CD4-positive, alpha-beta T cell treated with Interleukin-15 for 1 hour (primary cell): ENCODE data around the gene ATG7.
"Not testable (repeated sequence)": the region's sequence is repeated elsewhere in the genome, so short reads cannot be mapped to it uniquely, and the experiment has no call there.

Source experiments
- DNase-seq: peaks from one replicate; pipeline ENCODE4 v3.0.0-alpha.2; 2020

Gene ATG7

GRCh38 chr3:11559816-11560633, 287.8 kb downstream of the ATG7 start:
- DNase-seq = no peak

DNA sequence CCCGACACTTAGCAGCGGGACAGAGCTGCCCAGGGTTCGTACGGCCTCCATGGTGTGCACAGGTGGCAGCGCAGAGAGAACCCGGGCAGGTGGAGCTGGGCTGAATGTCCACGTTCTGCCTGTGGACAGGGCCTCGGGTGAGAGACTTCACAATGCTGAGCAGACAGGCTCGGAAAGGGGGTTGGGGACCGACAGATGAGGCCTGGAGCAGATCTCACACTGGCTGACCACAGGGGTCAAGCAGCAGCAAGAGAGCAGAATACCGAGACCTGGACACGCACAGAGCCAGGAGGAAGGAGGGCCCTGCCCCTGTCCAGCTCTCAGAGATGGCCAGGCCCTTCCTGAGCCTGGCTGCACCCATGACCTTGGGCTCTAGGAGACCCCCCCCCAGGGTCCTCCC, 288.5 kb downstream of the ATG7 start:
- DNase-seq = no peak

GRCh38 chr3:11562277-11562881, 290.2 kb downstream of the ATG7 start:
- no peak for DNase-seq

DNA sequence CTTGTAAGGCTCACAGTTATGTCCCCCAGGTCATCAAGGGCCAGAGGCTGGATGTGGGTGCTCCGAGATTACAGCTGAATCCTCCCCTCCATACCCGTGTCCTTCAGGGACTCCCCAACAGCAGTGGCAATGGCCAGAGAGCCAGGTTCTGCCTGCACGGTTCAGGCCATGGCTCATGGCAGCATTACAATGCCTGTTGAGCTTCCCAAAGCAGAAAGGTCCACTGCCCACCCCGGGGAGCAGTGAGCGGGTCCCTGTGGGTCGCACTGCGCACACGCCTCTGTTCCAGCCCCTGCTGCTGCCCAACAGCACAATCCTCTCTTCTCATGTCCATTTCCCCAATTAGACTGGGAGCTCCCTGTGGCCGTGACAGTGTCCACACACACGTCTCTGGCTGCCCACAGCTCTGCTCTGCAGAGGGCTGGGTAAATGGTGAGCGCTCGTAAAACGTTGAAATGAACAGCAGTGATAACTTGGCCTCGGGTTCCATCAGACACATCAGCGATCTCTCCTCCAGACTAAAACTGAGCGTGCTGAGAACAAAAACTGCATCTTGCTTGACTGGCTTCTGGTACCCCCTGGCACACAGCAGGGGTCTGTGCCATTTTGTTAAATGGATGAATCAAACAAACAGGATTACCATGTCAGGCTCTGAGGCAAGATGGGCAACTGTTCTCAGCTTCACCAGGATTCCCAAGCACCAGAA, 291.1 kb downstream of the ATG7 start:
- DNase-seq = no peak

DNA sequence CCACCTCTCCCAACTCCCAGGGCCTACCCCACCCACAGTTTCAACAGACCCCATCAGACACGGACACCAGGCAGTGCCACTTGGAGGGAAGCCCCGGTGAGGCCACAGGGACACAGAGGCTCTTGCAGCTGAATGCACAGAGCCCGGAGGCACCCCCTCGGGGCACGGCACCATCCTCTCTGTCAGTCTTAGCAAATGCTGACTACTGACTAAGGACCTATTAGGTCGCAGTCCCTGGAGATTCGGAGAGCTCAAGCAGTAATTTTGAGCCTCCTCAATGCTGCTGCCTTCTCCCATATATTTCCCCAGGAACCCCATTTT, 291.6 kb downstream of the ATG7 start:
- no peak for DNase-seq

- no peak for DNase-seq
Measured at GRCh38 chr3:11564577-11565001, 292.4 kb downstream of the ATG7 start.

DNA sequence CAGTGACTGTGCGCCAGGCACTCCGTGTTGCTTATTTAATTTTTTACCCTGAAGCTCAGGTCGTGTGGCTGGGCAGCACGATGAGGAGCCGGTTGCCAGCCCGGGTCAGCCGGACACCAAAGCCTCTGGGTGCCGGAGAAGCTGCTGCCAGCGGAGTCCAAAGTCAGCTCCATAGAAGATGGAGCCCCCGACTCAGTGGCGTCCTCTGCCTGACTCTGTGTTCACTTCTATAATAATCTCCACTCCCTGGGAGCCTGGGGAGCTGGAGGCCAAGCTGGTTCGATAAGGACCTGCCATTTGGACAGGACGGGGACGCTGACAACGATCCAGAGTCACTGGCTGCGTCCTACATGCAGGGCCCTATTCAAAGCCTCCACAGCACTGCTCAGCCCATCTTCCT, 292.9 kb downstream of the ATG7 start:
- no peak for DNase-seq

- DNase-seq = no peak
Measured at GRCh38 chr3:11565492-11565891, 293.3 kb downstream of the ATG7 start.

DNA sequence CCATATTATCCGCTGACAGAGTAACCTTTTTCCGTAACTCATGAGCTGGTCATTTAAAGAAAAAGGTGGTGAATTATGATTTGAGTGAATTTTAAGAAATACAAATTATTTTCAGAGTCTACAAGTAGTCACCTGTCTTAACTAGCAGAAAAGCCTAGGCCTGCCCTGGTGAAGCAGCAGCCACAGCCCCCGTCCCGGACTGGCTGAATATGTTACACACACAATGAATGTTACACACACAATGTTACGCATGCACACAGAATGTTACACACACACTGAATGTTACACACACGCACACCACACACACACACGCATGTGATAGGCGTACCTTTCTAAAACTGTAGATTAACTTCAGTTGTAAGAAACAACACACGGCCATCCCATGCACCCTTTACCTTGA, 293.7 kb downstream of the ATG7 start:
- no peak for DNase-seq

- DNase-seq = no peak
Measured at GRCh38 chr3:11566478-11566877, 294.3 kb downstream of the ATG7 start.

DNA sequence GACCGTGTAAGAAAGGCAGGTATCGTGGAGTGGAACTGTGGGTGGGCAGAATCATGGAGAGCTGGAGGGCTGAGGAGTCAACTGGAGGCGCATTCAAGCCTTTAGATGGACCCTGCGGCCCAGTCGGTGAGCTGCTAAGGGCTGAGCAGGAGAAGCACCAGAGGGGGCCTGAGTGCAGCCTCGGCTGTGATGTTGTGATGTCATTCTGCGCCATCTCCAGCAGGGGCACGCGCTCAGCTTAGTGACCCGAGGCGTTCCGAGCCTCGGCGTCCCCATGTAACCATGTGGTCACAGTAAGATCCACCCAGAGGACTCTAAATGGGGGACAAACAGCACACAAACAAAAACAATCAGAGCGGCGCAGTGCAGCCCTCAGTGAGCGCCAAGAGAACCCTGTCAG, 294.7 kb downstream of the ATG7 start:
- no peak for DNase-seq

DNA sequence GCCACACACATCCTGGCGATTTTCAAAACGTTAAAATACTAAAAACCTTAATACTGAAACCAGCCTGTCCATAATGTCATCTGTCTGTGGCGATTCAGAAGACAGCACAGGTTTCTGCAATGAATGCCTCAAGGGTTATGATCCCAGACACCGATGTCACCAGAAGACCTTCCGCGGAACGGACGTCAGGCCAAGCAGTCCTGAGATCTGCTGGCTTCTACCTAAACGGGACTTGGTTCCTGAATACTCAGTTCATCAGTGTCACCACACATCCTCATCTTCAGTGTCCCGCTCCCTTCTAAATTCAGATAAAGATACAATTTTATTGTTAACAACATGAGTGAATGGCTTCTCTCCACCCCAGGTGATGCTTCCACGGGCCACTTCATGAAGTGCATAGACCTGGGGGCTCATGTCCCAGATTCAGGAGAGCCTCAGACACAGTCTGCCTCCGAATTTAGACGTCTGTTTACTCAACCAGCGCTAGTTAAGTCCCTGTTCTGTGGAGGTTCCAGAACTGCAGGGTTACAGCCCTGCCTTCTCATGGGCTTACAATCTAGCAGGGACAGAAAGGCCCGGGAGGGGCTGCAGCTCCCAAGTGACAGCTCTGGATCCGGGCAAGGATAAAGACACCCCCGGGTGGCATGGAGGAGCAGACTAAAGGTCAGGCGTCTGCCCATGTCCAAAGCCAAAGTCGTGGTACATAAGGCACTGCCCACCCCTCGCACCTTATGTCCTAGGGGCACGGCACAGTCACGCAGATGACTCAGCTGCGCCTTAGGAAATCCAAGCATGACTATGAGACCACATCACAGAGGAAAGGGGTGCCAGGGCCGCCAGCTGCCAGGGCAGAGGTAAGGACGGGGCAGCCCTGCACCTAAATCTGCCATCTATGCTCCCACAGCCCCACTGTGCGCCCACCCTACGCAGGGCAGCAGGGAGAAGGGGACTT, 295.6 kb downstream of the ATG7 start:
- no peak for DNase-seq

GRCh38 chr3:11568503-11569155, 296.4 kb downstream of the ATG7 start:
- DNase-seq = no peak

GRCh38 chr3:11569156-11569741, 297.1 kb downstream of the ATG7 start:
- DNase-seq = no peak

DNA sequence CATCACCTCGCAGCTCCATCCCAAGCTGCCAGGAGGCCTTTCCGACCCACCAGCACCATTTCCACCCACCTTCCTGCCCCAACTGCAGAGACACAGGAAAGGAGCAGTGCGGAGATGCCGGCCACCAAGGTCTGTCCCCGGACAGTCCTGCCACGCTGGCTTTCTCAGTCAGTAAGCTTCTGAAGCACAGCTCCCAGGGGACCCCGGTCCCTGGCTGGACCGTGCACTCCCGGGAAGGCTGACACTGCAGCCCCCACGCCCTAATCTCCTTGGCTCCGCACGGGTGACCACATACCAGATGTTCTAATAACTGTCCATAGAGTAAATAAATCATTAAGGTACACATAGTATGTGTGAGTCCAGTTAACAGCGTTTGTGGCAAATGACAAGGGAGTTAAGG, 298.1 kb downstream of the ATG7 start:
- DNase-seq = no peak

- DNase-seq = peak; percentile 53
Measured at GRCh38 chr3:11570789-11571495, 298.7 kb downstream of the ATG7 start.

GRCh38 chr3:11572660-11573059, 300.5 kb downstream of the ATG7 start:
- DNase-seq = not testable (repeated sequence)

DNA sequence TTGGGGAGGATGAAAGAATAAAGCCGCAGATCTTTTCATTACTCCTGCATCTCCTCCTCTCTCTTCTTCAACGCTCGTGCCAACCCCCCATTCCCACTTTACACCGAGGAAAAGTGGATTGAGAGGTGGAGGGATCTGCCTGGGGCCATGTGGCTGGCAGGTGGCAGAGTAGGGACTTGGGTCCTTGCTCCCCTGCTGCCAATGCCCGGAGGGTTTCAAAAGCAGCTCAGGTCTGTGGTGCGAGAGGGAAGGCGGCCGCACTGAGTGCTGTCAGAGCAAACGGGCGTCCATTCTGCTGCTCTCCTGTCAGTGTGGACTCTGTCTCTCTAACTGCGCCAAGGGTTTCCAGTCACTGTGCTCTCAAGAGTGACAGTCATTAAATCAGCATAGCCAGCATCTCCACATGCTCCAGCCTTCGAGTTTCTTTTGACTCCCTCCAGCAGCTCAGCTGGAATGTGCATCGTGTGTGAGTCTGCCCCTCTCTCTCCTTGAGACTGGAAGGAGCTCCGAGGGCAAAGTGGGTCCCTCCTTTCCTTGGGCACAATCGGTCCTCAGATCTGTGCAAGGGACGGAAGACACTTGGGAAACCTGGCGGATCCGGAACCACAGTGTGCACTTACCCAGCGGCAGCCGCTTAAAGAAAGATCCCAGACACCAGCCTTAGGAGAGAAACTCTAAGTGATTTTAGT, 302.9 kb downstream of the ATG7 start:
- no peak for DNase-seq

DNA sequence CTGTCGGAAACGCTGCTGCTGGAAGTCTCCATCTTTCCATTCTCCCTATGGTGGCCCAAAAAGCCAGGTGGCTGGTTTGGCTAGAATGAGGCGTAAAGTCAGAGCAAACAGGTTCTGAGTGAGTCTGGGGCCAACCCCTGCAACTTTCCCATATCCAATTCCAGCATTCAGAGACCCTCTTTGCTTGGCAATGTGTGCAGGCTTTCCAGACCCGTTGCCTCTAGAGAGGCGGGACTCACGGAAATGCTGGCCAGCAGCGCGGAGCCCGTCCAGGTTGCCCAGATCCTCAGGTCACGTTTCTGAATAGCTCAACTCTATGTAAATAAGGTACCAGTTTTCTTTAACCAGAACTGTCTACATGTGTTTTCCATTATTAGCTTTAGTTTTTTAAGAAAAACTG, 303.5 kb downstream of the ATG7 start:
- no peak for DNase-seq

GRCh38 chr3:11576453-11576852, 304.3 kb downstream of the ATG7 start:
- DNase-seq = no peak

GRCh38 chr3:11578169-11578568, 306.0 kb downstream of the ATG7 start:
- no peak for DNase-seq
